HG03457 (cell line): Measurements from ENCODE around the gene HEATR3.
"Not testable (repeated sequence)": the region's sequence is repeated elsewhere in the genome, so short reads cannot be mapped to it uniquely, and the experiment has no call there.

Experiments used
- ATAC-seq: cut with Tn5 transposase; IDR thresholded peaks from one replicate; pipeline ENCODE4 v1.9.1; 2021; ENCODE audit warnings: moderate number of reproducible peaks; ENCODE audit not compliant: unreplicated experiment

The HEATR3 gene

DNA sequence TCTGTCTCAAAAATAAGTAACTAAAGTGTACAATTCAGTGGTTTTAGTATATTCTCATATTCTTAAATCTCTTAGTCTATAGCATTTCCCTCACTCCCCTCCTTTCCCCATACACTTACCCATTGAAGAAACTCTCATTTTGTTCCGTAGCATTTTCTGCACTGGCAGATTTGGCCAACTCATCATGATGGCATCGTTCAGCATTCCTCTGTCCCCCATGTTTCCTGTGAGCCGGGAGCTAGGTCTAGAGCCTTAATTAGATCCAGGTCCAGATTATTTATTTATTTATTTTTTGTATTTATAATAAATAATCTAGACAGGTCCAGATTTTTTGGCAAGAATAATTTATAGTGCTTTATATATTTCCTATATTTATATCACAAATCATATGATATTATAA, 31.0 kb downstream of the HEATR3 start:
- ATAC-seq, result no peak

- no peak for ATAC-seq
Measured at GRCh38 chr16:50099957-50100648, 34.3 kb downstream of the HEATR3 start.

DNA sequence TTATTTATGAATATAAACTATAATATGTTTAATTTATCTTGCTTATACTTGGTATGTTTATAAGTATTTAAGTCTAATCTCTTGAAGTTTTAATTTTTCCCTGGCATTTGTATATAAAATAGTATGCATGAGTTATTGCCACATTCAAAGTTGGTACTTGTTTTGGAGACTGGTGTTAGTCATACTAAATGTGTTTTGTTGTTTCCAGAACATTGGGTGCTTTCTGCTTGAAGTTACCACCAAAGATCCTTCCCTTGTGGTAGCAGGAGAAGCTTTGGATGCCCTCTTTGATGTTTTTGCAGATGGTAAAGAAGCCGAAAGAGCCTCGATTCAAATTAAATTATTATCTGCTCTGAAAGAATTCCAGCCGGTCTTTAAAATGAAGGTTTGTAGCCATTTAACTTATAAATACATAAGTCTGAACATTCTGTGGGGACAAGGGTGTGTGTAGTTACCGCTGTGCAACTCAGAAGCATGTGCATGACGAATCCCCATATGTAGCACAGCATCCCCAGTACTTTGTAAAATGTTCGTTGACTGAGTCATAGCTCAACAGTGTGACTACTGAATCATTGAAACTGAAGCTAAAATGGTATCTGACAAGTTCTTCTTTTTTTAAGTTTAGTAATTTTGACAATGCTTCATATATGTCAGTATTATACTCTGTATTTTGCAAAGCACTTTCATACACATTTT, 36.4 kb downstream of the HEATR3 start:
- no peak for ATAC-seq

- no peak for ATAC-seq
Measured at GRCh38 chr16:50103764-50104163, 38.0 kb downstream of the HEATR3 start.

GRCh38 chr16:50114357-50115129, 48.8 kb downstream of the HEATR3 start:
- no peak for ATAC-seq

GRCh38 chr16:50120711-50121110, 54.9 kb downstream of the HEATR3 start:
- ATAC-seq, result no peak

DNA sequence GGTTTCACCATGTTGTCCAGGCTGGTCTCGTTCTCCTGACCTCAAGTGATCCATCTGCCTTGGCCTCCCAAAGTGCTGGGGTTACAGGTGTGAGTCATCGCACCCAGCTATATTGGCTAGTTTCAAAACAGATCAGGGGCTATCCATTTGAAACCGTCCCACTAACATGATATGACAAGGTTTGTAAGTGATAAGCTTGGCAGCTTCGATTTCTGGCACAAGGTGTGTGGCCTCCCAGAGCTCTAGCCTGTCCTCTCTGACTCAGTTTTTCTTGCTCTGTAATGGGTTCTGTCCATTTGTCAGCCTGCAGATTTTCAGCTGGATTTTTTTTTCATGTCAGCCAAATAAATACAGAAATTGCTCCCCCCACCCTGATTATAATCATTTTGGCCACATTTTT, 55.5 kb downstream of the HEATR3 start:
- ATAC-seq, result peak; percentile 48

DNA sequence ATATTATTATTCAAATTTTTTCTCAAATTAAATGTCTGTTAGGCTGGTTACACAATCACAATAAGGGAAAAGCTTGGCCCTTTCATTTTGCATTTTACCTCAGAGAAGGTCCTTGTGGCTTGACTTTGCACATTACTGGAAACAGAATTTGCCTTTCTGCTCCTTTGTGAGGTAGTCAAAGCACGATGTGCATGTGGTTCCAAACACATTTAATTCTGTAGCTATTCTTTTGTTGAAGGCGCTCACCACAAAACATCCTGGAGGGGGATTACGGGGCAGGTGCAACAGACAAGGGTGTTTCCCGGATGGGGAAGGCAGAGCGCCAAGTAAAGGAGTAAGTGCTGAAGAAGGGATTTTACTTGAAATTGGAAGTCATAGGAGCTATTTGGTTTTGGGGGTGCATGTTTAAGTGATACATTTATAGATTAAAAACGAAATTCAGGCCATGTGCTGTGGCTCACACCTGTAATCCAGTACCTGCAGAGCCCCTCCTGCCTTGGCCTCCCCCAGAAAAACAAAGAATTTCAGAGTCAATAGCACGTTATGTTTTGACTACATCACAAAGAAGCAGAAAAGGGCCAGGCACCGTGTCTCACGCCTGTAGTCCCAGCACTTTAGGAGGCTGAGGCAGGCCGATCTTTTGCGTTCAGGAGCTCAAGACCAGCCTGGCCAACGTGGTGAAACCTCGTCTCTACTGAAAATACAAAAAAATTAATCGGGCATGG, 56.1 kb downstream of the HEATR3 start:
- peak; percentile 47 for ATAC-seq

DNA sequence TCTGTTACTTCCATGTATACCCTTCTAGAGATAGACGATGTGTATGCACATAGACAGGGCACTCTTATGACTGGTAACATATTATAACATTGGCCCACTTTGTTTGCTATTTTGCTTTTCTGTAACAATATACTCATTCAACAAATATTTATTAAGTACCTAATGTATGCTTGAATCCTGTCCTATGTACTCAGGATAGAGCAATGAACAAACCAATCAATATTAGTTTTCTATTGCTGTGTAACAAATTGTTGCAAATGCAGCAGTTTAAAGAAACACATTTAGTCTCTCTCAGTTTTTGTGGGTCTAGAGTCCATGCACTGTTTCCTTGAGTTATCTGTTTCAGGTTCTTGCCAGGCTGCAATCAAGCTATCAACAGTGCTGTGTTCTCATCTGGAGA, 57.6 kb downstream of the HEATR3 start:
- no peak for ATAC-seq

- no peak for ATAC-seq
Measured at GRCh38 chr16:50124769-50125168, 59.0 kb downstream of the HEATR3 start.

GRCh38 chr16:50126183-50126582, 60.4 kb downstream of the HEATR3 start:
- ATAC-seq, result no peak

- not testable (repeated sequence) for ATAC-seq
Measured at GRCh38 chr16:50132571-50132970, 66.8 kb downstream of the HEATR3 start.

GRCh38 chr16:50133214-50133613, 67.4 kb downstream of the HEATR3 start:
- ATAC-seq, result no peak

- ATAC-seq, result no peak
Measured at GRCh38 chr16:50136399-50136798, 70.6 kb downstream of the HEATR3 start.

- ATAC-seq, result no peak
Measured at GRCh38 chr16:50137268-50137667, 71.5 kb downstream of the HEATR3 start.

GRCh38 chr16:50139580-50139979, 73.8 kb downstream of the HEATR3 start:
- ATAC-seq, result no peak

GRCh38 chr16:50144211-50144610, 78.4 kb downstream of the HEATR3 start:
- no peak for ATAC-seq

DNA sequence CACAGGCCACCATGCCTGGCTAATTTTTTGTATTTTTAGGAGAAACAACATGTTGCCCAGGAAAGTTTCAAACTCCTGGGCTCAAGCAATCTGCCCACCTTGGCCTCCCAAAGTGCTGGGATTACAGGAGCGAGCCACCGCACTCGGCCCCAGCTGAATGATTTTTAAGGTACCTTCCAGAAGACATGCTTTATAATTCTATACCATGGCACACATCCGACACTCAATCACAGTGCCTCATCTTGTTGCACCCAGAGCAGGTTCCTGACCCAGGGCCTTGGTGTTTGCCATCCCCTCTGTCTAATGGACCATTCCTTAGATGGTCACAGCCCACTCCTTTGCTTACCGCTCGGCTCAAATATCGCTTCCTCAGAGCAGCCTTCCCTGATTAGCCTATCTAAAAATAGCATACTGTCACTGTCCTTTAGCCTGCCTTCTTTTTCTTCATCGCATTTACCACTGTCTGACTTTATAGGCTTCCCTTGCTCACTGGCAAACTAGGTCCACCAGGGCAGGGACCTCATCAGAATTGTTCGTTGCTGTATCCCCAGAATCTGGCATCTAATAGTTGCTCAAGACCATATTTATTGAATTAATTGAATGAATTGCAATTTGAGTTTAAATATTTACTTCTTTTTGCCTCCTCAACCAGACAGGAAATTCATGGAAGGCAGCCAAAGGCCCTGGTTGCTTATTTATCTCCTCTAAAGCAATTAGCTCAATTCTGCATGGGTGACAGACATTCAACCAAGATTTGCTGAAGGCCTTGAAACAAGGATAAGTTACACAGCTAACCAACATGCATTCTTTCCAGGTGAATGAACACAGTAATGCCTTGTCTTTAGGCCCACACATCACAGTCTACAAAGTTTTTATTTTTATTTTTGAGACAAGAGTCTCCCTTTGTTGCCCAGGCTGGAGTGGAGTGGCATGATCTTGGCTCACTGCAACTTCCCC, 81.0 kb downstream of the HEATR3 start:
- ATAC-seq, result no peak

DNA sequence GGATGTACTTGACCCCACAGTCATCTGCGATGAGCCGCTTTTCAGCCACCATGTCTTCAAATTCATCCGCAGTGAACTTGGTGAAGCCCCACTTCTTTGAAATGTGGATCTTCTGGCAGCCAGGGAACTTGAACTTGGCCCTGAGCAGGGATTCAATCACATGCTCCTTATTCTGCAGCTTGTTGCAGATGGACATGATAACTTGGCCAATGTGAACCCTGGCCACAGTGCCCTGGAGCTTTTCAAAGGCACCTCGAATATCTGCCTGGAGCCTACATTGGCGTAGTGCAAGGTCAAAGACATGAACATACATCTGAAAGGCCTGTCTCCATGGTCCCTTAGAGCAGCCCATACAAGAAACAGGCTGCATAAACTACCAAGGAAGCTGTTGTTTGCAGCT, 85.6 kb downstream of the HEATR3 start:
- no peak for ATAC-seq

DNA sequence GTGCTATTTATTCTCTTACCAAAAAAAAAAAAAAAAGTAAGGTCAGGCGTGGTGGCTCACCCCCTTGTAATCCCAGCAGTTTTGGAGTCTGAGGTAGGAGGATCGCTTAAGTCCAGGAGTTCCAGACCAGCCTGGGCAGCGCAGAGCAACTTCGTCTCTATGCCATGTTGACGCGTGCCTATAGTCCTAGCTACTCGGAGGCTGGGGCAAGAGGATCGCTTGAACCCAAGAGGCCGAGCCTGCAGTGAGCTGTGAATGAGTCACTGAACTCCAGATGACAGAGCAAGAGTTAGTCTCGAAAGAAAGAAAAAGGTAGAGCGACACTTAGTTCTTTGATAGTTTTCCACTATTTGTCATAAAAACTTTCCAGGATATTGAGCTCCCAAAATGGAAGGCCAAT, 86.0 kb downstream of the HEATR3 start:
- ATAC-seq, result no peak
